Neural progenitor cell (in vitro differentiated cells): ENCODE measurements around the gene ACYP1. TPM values are rescaled to one million over a fixed set of nuclear protein-coding genes. Genes with fewer than 3 reads are reported as not detected.
"Not testable (repeated sequence)": the region's sequence is repeated elsewhere in the genome, so short reads cannot be mapped to it uniquely, and the experiment has no call there.

Experiments
- DNase-seq: peaks from one replicate; pipeline ENCODE4 v3.0.0-alpha.2; 2016; ENCODE audit warnings: low spot score
- H2AFZ ChIP-seq: fragments of 200-600 bp; sonication (generic); replicated peaks from 2 replicates; pipeline ENCODE4 v1.6.1; 2016; ENCODE audit warnings: antibody characterized with exemption
- H3F3A ChIP-seq: fragments of 200-600 bp; sonication (generic); 2 replicates; pipeline ENCODE4 v1.6.1; 2016; ENCODE audit warnings: antibody characterized with exemption, low read depth
- H3K27ac ChIP-seq: fragments of 200-600 bp; sonication (generic); 2 replicates; pipeline ENCODE4 v1.5.1; 2016; ENCODE audit warnings: mild to moderate bottlenecking
- H3K27me3 ChIP-seq: fragments of 200-600 bp; sonication (generic); 2 replicates; pipeline ENCODE4 v1.6.1; 2016; ENCODE audit warnings: mild to moderate bottlenecking, moderate library complexity
- H3K36me3 ChIP-seq: fragments of 200-600 bp; sonication (generic); 2 replicates; pipeline ENCODE4 v1.5.1; 2016
- H3K4me1 ChIP-seq: fragments of 200-600 bp; sonication (generic); 2 replicates; pipeline ENCODE4 v1.6.1; 2016; ENCODE audit warnings: mixed run types
- H3K4me2 ChIP-seq: fragments of 200-600 bp; sonication (generic); 2 replicates; pipeline ENCODE4 v1.6.1; 2016
- H3K4me3 ChIP-seq: fragments of 200-600 bp; sonication (generic); 2 replicates; pipeline ENCODE4 v1.5.1; 2016
- H3K79me2 ChIP-seq: fragments of 200-600 bp; sonication (generic); 2 replicates; pipeline ENCODE4 v1.6.1; 2016; ENCODE audit warnings: low read depth
- H3K9ac ChIP-seq: fragments of 200-600 bp; sonication (generic); 2 replicates; pipeline ENCODE4 v1.6.1; 2016
- H3K9me3 ChIP-seq: fragments of 200-600 bp; sonication (generic); 2 replicates; pipeline ENCODE4 v1.5.1; 2016; ENCODE audit warnings: low read depth
- H4K20me1 ChIP-seq: fragments of 200-600 bp; sonication (generic); 2 replicates; pipeline ENCODE4 v1.6.1; 2016; ENCODE audit warnings: low read depth
- H3K27ac Mint-ChIP-seq: 3 replicates; pipeline ENCODE4 v1.8.0; 2021; ENCODE audit warnings: mixed read lengths
- H3K27me3 Mint-ChIP-seq: 2 replicates; pipeline ENCODE4 v1.8.0; 2022; ENCODE audit warnings: low read depth, mild to moderate bottlenecking, inconsistent platforms, moderate library complexity, mixed read lengths; ENCODE audit not compliant: insufficient read depth
- H3K36me3 Mint-ChIP-seq: 3 replicates; pipeline ENCODE4 v1.8.0; 2021; ENCODE audit warnings: mixed read lengths
- H3K4me1 Mint-ChIP-seq: 3 replicates; pipeline ENCODE4 v1.8.0; 2021; ENCODE audit warnings: mixed read lengths
- H3K4me3 Mint-ChIP-seq: 3 replicates; pipeline ENCODE4 v1.8.0; 2021; ENCODE audit warnings: mild to moderate bottlenecking, moderate library complexity, mixed read lengths
- H3K9me3 Mint-ChIP-seq: 3 replicates; pipeline ENCODE4 v1.8.0; 2020; ENCODE audit warnings: mixed read lengths
- CTCF ChIP-seq: fragments of 200-600 bp; sonication (generic); IDR thresholded peaks from 2 replicates; pipeline ENCODE4 v1.5.1; 2017; ENCODE audit warnings: antibody characterized with exemption, mild to moderate bottlenecking
- EZH2 ChIP-seq: fragments of 200-600 bp; sonication (generic); IDR thresholded peaks from 2 replicates; pipeline ENCODE4 v1.6.1; 2017; ENCODE audit warnings: antibody characterized with exemption, mild to moderate bottlenecking, moderate library complexity
- EZH2phosphoT487 ChIP-seq: fragments of 200-600 bp; sonication (generic); IDR thresholded peaks from 2 replicates; pipeline ENCODE4 v1.6.1; 2017; ENCODE audit warnings: antibody characterized with exemption
- total RNA-seq: library from RNA; depleted of rRNA; stranded (reverse); fragments of >200 nt; gene quantifications from 2 replicates; pipeline ENCODE4 v1.2.3, GENCODE V29; 2015; ENCODE audit warnings: low replicate concordance

Gene ACYP1
- total RNA-seq, 1 donor from 2014 or later = 43.1 TPM

- peaks cover 12% of the 10 kb centered on the region for H3K4me1 ChIP-seq
- no peak overlapping the region for H3K4me3 Mint-ChIP-seq
- peaks cover under 1% of the 10 kb centered on the region for H3K79me2 ChIP-seq
- no peak overlapping the region for H3K9ac ChIP-seq
- H3F3A ChIP-seq = peaks cover 16% of the 10 kb centered on the region
- H3K27ac Mint-ChIP-seq = no peak overlapping the region
- no peak for DNase-seq
- TF ChIP-seq EZH2 = no peak
- TF ChIP-seq EZH2phosphoT487 = no peak
- no peak for TF ChIP-seq CTCF
- H3K36me3 Mint-ChIP-seq = no peaks in the 10 kb centered on the region
- peak overlapping the region; percentile 58 for H3K4me3 ChIP-seq
- H3K27me3 ChIP-seq = peaks cover 20% of the 10 kb centered on the region
- H3K9me3 Mint-ChIP-seq = no peaks in the 10 kb centered on the region
- H2AFZ ChIP-seq = peak overlapping the region; percentile 88
- H3K4me2 ChIP-seq = peak overlapping the region; percentile 92
- H3K27me3 Mint-ChIP-seq = peaks cover 4% of the 10 kb centered on the region
- peaks cover 8% of the 10 kb centered on the region for H3K4me1 Mint-ChIP-seq
- H3K36me3 ChIP-seq = no peaks in the 10 kb centered on the region
- no peaks in the 10 kb centered on the region for H4K20me1 ChIP-seq
- H3K27ac ChIP-seq = no peak overlapping the region
- H3K9me3 ChIP-seq = no peaks in the 10 kb centered on the region
These were observed 4.7 kb upstream of the ACYP1 start for GRCh38 chr14:75068294-75069120.

GRCh38 chr14:75067765-75068164, 3.9 kb upstream of the ACYP1 start:
- peak overlapping the region; percentile 92 for H3K4me2 ChIP-seq
- H3K4me1 Mint-ChIP-seq = peaks cover 15% of the 10 kb centered on the region
- not testable (repeated sequence) for H3K9ac ChIP-seq, H3K27ac ChIP-seq, H3K79me2 ChIP-seq, H3K4me3 Mint-ChIP-seq, H3K4me3 ChIP-seq, H3K36me3 Mint-ChIP-seq, H3K27me3 Mint-ChIP-seq, H3K9me3 Mint-ChIP-seq, H3K27ac Mint-ChIP-seq, H3K36me3 ChIP-seq, H4K20me1 ChIP-seq, H2AFZ ChIP-seq, DNase-seq, H3K9me3 ChIP-seq
- H3F3A ChIP-seq = peaks cover 23% of the 10 kb centered on the region
- H3K27me3 ChIP-seq = peaks cover 20% of the 10 kb centered on the region
- peaks cover 17% of the 10 kb centered on the region for H3K4me1 ChIP-seq

- Histone ChIP-seq H3K27me3 (peaks cover 20% of the 10 kb centered on the region), H2AFZ (no peak overlapping the region), H3K4me2 (no peak overlapping the region), H3K79me2 (peaks cover 13% of the 10 kb centered on the region), H3K36me3 (no peaks in the 10 kb centered on the region), H3K27ac (no peak overlapping the region), H4K20me1 (no peaks in the 10 kb centered on the region), H3K4me3 (no peak overlapping the region), H3K9ac (no peak overlapping the region), H3F3A (peaks cover 25% of the 10 kb centered on the region), H3K9me3 (no peaks in the 10 kb centered on the region), H3K4me1 (peaks cover 20% of the 10 kb centered on the region)
- no peaks in the 10 kb centered on the region for H3K36me3 Mint-ChIP-seq
- TF ChIP-seq EZH2 (no peak), EZH2phosphoT487 (no peak), CTCF (no peak)
- no peak overlapping the region for H3K4me3 Mint-ChIP-seq
- H3K27me3 Mint-ChIP-seq = peaks cover 6% of the 10 kb centered on the region
- H3K27ac Mint-ChIP-seq = no peak overlapping the region
- no peak for DNase-seq
- no peaks in the 10 kb centered on the region for H3K9me3 Mint-ChIP-seq
- peaks cover 17% of the 10 kb centered on the region for H3K4me1 Mint-ChIP-seq
These were observed 3.4 kb upstream of the ACYP1 start for GRCh38 chr14:75067212-75067611.

- no peak overlapping the region for H2AFZ ChIP-seq
- Mint-ChIP-seq H3K27me3 (peaks cover 6% of the 10 kb centered on the region), H3K9me3 (no peaks in the 10 kb centered on the region), H3K27ac (no peak overlapping the region), H3K4me1 (peaks cover 17% of the 10 kb centered on the region), H3K4me3 (no peak overlapping the region), H3K36me3 (no peaks in the 10 kb centered on the region)
- H3K4me1 ChIP-seq = peaks cover 20% of the 10 kb centered on the region
- peaks cover 25% of the 10 kb centered on the region for H3F3A ChIP-seq
- no peaks in the 10 kb centered on the region for H4K20me1 ChIP-seq
- peaks cover 13% of the 10 kb centered on the region for H3K79me2 ChIP-seq
- H3K9ac ChIP-seq = no peak overlapping the region
- no peaks in the 10 kb centered on the region for H3K36me3 ChIP-seq
- no peaks in the 10 kb centered on the region for H3K9me3 ChIP-seq
- no peak overlapping the region for H3K27ac ChIP-seq
- peaks cover 20% of the 10 kb centered on the region for H3K27me3 ChIP-seq
- no peak overlapping the region for H3K4me3 ChIP-seq
- no peak for TF ChIP-seq EZH2
- no peak for TF ChIP-seq CTCF
- TF ChIP-seq EZH2phosphoT487 = no peak
- no peak for DNase-seq
- no peak overlapping the region for H3K4me2 ChIP-seq
These were observed 2.9 kb upstream of the ACYP1 start for GRCh38 chr14:75066691-75067090.
